ENCODE data around the gene C9orf43. TPM values are rescaled to one million over a fixed set of nuclear protein-coding genes. Genes with fewer than 3 reads are reported as not detected.

The C9orf43 gene
- total and polyA plus RNA-seq, 9 of the 15 experiments (the other 6 are each of a cell fraction or from before 2014, with no cell fraction given), result 0.21 to 0.58 (median 0.33) TPM

- no peak for TF ChIP-seq MTA2 (IDR thresholded peaks at IDR 0.05; ENCODE audit: low read depth)
- no peak for TF ChIP-seq MAFK (IDR thresholded peaks at IDR 0.05; ENCODE audit: low read length)
- TF ChIP-seq ZNF830 (CRISPR knock-in tag; IDR thresholded peaks at IDR 0.05), result no peak
- peak; percentile 85 for TF ChIP-seq ZSCAN29 (IDR thresholded peaks at IDR 0.05)
- TF ChIP-seq ZNF444 (CRISPR knock-in tag; IDR thresholded peaks at IDR 0.05), result no peak
- peak; percentile 99 for TF ChIP-seq VEZF1 (CRISPR knock-in tag; IDR thresholded peaks at IDR 0.05)
- TF ChIP-seq HMG20B (CRISPR knock-in tag; IDR thresholded peaks at IDR 0.05), result no peak
- TF ChIP-seq HDAC1 (IDR thresholded peaks at IDR 0.05), result peak in 1 of 2 experiments; percentile 91; a peak in 2 of 4 replicates
- TF ChIP-seq HBP1 (CRISPR knock-in tag; IDR thresholded peaks at IDR 0.05), result no peak
- TF ChIP-seq ELF4 (CRISPR knock-in tag; IDR thresholded peaks at IDR 0.05), result peak; percentile 32; the same call in 1 of the 2 replicates
- TF ChIP-seq RBBP5 (IDR thresholded peaks at IDR 0.05; ENCODE audit: borderline replicate concordance, insufficient read depth, low read length, poor library complexity, severe bottlenecking), result peak; percentile 99
- TF ChIP-seq ZBTB17 (CRISPR knock-in tag; IDR thresholded peaks at IDR 0.05), result 0 out of 2 replicates have a peak, but pooled peaks have one; percentile 33
- TF ChIP-seq CHD2 (IDR thresholded peaks at IDR 0.05; ENCODE audit: low read depth, low read length), result peak; percentile 87
- TF ChIP-seq SRSF7 (optimal IDR thresholded peaks at IDR 0.05; ENCODE audit: low read depth, low read length), result no peak
- TF ChIP-seq ZNF408 (CRISPR knock-in tag; IDR thresholded peaks at IDR 0.05; ENCODE audit: low read depth), result no peak
- TF ChIP-seq NR3C1 (CRISPR knock-in tag; IDR thresholded peaks at IDR 0.05), result no peak
- no peak for TF ChIP-seq ARHGAP35 (IDR thresholded peaks at IDR 0.05; ENCODE audit: partially characterized antibody)
- no peak for TF ChIP-seq BRF2 (IDR thresholded peaks at IDR 0.05; ENCODE audit: borderline replicate concordance, insufficient read depth, insufficient read length)
- TF ChIP-seq SMARCC2 (IDR thresholded peaks at IDR 0.05; ENCODE audit: low read depth), result no peak
- TF ChIP-seq IFI16 (CRISPR knock-in tag; IDR thresholded peaks at IDR 0.05), result no peak
- TF ChIP-seq MYNN (IDR thresholded peaks at IDR 0.05), result peak; percentile 33; the same call in 1 of the 2 replicates
- TF ChIP-seq MYNN (CRISPR knock-in tag; IDR thresholded peaks at IDR 0.05), result no peak
- TF ChIP-seq FOXO4 (CRISPR knock-in tag; IDR thresholded peaks at IDR 0.05), result no peak
- TF ChIP-seq BRCA1 (IDR thresholded peaks at IDR 0.05), result no peak
- no peak for TF ChIP-seq BRCA1 (CRISPR knock-in tag; IDR thresholded peaks at IDR 0.05)
- no peak for TF ChIP-seq ZNF551 (CRISPR knock-in tag; IDR thresholded peaks at IDR 0.05)
- TF ChIP-seq ZNF780A (CRISPR knock-in tag; IDR thresholded peaks at IDR 0.05), result no peak
These were observed at the start of gene C9orf43, which contains the start of gene POLE3 (continued) for GRCh38 chr9:113410207-113410864.
